HepG2 (cell line): ENCODE measurements around the gene CDHR1. TPM values are rescaled to one million over a fixed set of nuclear protein-coding genes. Genes with fewer than 3 reads are reported as not detected.

Experiments used
- BRF2 ChIP-seq: sonication (generic); formaldehyde crosslinking; IDR thresholded peaks from 2 replicates; pipeline ENCODE4 v1.8.1; 2022; ENCODE audit warnings: mild to moderate bottlenecking, missing genetic modification reagents
- ELF3 ChIP-seq: IDR thresholded peaks from 2 replicates; pipeline ENCODE4 v1.6.1; 2016; ENCODE audit warnings: missing genetic modification reagents, missing compliant biosample characterization
- GABPA ChIP-seq, 2 experiments: IDR thresholded peaks; 2 replicates each; pipeline ENCODE4 v1.6.1; 2011 to 2016; ENCODE audit warnings: low read depth in 2 of 2, low read length in 1 of 2, missing biosample characterization in 1 of 2, missing genetic modification characterization in 1 of 2
- GLMP ChIP-seq: sonication (generic); formaldehyde crosslinking; IDR thresholded peaks from 2 replicates; pipeline ENCODE4 v1.9.0; 2021; ENCODE audit warnings: missing genetic modification reagents, mild to moderate bottlenecking, borderline replicate concordance
- HMG20B ChIP-seq: conservative IDR thresholded peaks from 2 replicates; pipeline ENCODE4 v1.6.1; 2016; ENCODE audit warnings: missing genetic modification reagents, missing compliant biosample characterization
- KDM2A ChIP-seq: sonication (generic); formaldehyde crosslinking; IDR thresholded peaks from 2 replicates; pipeline ENCODE4 v1.4.0; 2020; ENCODE audit warnings: low read depth, missing genetic modification reagents, borderline replicate concordance
- MTA3 ChIP-seq: sonication (generic); formaldehyde crosslinking; IDR thresholded peaks from 2 replicates; pipeline ENCODE4 v1.4.0; 2020; ENCODE audit warnings: missing genetic modification reagents
- NFYB ChIP-seq: sonication (generic); formaldehyde crosslinking; IDR thresholded peaks from 2 replicates; pipeline ENCODE4 v1.4.0; 2020; ENCODE audit warnings: missing genetic modification reagents
- PAX8 ChIP-seq: sonication (generic); formaldehyde crosslinking; IDR thresholded peaks from 2 replicates; pipeline ENCODE4 v1.8.0; 2022; ENCODE audit warnings: mild to moderate bottlenecking, missing genetic modification reagents, borderline replicate concordance
- PBX2 ChIP-seq: IDR thresholded peaks from 2 replicates; pipeline ENCODE4 v1.6.1; 2016; ENCODE audit warnings: control low read depth
- SETDB1 ChIP-seq: sonication (generic); formaldehyde crosslinking; IDR thresholded peaks from 2 replicates; pipeline ENCODE4 v1.5.1; 2020; ENCODE audit warnings: missing genetic modification reagents, mild to moderate bottlenecking, borderline replicate concordance
- SMC3 ChIP-seq: IDR thresholded peaks from 2 replicates; pipeline ENCODE4 v1.6.1; 2011; ENCODE audit warnings: low read length, improper control_type of control experiment
- TSC22D2 ChIP-seq: sonication (generic); formaldehyde crosslinking; IDR thresholded peaks from 2 replicates; pipeline ENCODE4 v1.5.1; 2020; ENCODE audit warnings: missing genetic modification reagents, mild to moderate bottlenecking, borderline replicate concordance
- U2AF2 ChIP-seq: fragments of 200-400 bp; formaldehyde crosslinking; IDR thresholded peaks from 2 replicates; pipeline ENCODE4 v1.6.1; 2017; ENCODE audit warnings: low read depth, mild to moderate bottlenecking, low read length
- ZBTB20 ChIP-seq: sonication (generic); formaldehyde crosslinking; IDR thresholded peaks from 2 replicates; pipeline ENCODE4 v1.8.1; 2023; ENCODE audit warnings: missing genetic modification reagents, low read depth, mild to moderate bottlenecking, borderline replicate concordance
- ZNF460 ChIP-seq: sonication (generic); formaldehyde crosslinking; IDR thresholded peaks from 2 replicates; pipeline ENCODE4 v1.5.1; 2020; ENCODE audit warnings: missing genetic modification reagents, mild to moderate bottlenecking, borderline replicate concordance
- ZNF709 ChIP-seq: sonication (generic); formaldehyde crosslinking; IDR thresholded peaks from 2 replicates; pipeline ENCODE4 v1.5.0; 2020; ENCODE audit warnings: mild to moderate bottlenecking, missing genetic modification reagents
- ZNF749 ChIP-seq: sonication (generic); formaldehyde crosslinking; IDR thresholded peaks from 2 replicates; pipeline ENCODE4 v1.8.0; 2022; ENCODE audit warnings: mild to moderate bottlenecking, missing genetic modification reagents, moderate library complexity, borderline replicate concordance
- ZNF839 ChIP-seq: sonication (generic); formaldehyde crosslinking; IDR thresholded peaks from 2 replicates; pipeline ENCODE4 v1.4.0; 2020; ENCODE audit warnings: missing genetic modification reagents, mild to moderate bottlenecking, borderline replicate concordance
- polyA plus RNA-seq, 8 experiments: library from polyadenylated mRNA; depleted of rRNA in 3 of 8; stranded (reverse) in 7 of 8; unstranded in 1 of 8; fragments of >200 nt; fragmentation: Illumina TruSeq in 4 of 8; extraction: Trizol in 4 of 8; gene quantifications; 2 replicates each; pipeline versions ENCODE4 v1.2.1 to v1.2.3, GENCODE V29; 2011 to 2016; ENCODE audit warnings: low read depth in 4 of 8, missing spikeins in 1 of 8, mixed read lengths in 1 of 8; ENCODE audit not compliant: insufficient read depth in 1 of 8
- total RNA-seq, 5 experiments: library from RNA; depleted of rRNA; stranded (reverse); fragments of >200 nt; fragmentation: Illumina TruSeq; extraction: Trizol; gene quantifications; 2 replicates each; pipeline ENCODE4 v1.2.3, GENCODE V29; 2016; ENCODE audit warnings: low read depth in 1 of 5

The CDHR1 gene
- total and polyA plus RNA-seq, 2 of the 13 experiments (the other 11 are each of a cell fraction or from before 2014, with no cell fraction given) = 0.04 to 0.09 TPM

GRCh38 chr10:84267503-84268126, 73.3 kb downstream of the CDHR1 start (continued):
- TF ChIP-seq GLMP (CRISPR knock-in tag) (no peak), ZBTB20 (CRISPR knock-in tag) (no peak), ELF3 (CRISPR knock-in tag) (0 out of 2 replicates have a peak, but pooled peaks have one; percentile 30), PAX8 (CRISPR knock-in tag) (no peak), SETDB1 (CRISPR knock-in tag) (no peak), GABPA (IDR thresholded peaks at IDR 0.05; ENCODE audit: low read depth, low read length) (no peak), GABPA (CRISPR knock-in tag; IDR thresholded peaks at IDR 0.05; ENCODE audit: low read depth) (0 out of 2 replicates have a peak, but pooled peaks have one; percentile 21), MTA3 (CRISPR knock-in tag) (no peak), ZNF839 (CRISPR knock-in tag) (no peak), BRF2 (CRISPR knock-in tag) (no peak), ZNF709 (no peak), ZNF460 (CRISPR knock-in tag) (no peak), ZNF749 (CRISPR knock-in tag) (no peak), SMC3 (peak; percentile 55; the same call in 1 of the 2 replicates), TSC22D2 (CRISPR knock-in tag) (no peak), KDM2A (CRISPR knock-in tag) (no peak), NFYB (CRISPR knock-in tag) (no peak), U2AF2 (no peak), PBX2 (CRISPR knock-in tag) (no peak), HMG20B (CRISPR knock-in tag) (no peak)
